CD4-positive, alpha-beta T cell treated with Interleukin-17A for 1 hour (primary cell): ENCODE data around the gene SI.
"Not testable (repeated sequence)": the region's sequence is repeated elsewhere in the genome, so short reads cannot be mapped to it uniquely, and the experiment has no call there.

Experiments used
- DNase-seq: peaks from one replicate; pipeline ENCODE4 v3.0.0-alpha.2; 2020

The SI gene

DNA sequence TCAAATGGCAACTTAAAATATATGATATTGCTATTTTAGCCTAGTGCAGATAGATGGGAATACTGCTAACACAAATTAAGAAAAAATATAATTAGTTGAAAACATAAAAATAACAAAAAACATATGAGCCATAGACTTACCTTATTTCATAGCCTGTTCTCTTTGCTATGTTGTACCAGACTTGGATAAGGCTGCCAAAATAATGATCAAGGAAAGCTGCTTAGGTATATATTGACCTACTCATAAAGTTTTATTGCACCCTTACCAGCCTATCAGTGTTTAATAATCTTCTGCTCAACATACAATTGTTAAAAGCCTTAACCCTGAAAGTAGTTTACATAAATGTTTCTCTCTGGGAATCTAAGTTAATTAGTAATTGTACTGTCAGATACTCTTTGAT, at the start of gene SI:
SI (minus strand) TSS at position 204 of the 400 bp plus-strand sequence. CDS start 2,484 bp downstream, outside the sequence.
- DNase-seq, result no peak

DNA sequence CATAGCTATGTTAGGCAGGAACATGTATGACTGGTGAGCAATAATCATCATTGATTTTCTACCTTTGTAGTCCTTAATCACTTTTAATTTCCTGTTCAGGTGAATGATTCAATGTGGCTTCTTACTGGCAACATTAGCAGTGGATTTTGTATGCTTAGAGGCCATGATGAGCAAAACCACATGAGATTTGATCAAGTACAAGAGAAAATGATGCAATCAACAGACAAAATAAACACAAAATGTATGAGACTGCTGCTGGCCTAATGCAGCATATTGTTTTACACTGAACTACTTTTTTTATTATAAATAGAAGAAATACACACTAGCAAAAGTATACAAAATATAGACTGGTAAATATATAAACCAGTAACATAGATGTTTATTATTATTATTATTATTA, 47.5 kb upstream of the SI start:
- DNase-seq, result no peak

DNA sequence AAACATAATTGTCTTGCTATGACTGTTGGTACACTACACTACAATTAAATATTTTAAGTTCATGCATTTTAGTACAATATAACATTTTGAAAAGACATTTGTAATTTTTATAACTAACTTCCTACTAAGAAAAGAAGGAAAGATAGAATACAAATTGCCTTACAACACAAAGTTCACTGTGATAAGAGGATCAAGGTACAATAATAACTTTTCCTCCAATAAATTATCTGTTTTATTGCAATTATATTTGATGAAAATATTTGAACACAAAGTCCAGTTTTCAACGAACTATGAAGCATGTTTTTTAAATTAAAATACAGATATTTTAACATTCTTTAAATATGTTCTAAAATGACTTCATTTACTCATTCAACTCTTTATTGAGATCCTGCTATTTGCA, 33.1 kb upstream of the SI start:
- no peak for DNase-seq

DNA sequence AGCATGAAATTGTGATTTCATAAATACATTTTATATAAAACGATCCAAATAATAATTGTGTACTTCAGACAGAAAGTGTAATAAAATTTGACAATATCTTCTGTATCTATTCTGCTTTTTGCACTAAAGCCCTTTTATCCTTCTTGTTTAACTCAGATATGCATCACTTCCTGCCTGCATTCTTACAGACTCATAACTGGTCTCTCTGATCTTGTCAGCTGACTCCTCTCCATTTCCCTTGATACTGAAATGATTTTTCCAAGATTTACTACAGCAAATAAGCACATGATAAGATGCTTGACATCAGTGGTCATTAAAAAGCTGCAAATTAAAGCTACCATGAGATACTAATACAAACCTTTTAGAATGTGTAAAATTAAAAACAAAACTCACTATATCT, 25.3 kb upstream of the SI start:
- DNase-seq, result no peak

DNA sequence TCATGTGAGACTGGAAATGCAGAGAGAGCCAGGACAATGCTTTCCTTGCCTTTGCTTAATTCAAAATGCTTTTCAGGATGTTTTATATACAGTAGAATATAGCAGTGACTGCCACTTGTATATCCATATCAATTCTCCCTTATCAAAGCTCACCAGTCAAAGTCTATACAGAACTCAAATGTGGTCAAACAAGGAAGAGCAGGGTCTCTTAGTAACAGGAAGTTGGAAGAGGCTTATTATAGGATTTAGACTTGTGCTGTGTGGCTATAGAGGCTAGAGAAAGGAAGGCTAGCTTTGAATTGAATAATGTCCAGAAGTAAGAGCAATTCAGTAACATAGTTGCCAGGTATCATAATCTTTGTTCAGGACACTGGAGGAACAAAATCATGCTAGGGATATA, 4.4 kb upstream of the SI start:
- no peak for DNase-seq

DNA sequence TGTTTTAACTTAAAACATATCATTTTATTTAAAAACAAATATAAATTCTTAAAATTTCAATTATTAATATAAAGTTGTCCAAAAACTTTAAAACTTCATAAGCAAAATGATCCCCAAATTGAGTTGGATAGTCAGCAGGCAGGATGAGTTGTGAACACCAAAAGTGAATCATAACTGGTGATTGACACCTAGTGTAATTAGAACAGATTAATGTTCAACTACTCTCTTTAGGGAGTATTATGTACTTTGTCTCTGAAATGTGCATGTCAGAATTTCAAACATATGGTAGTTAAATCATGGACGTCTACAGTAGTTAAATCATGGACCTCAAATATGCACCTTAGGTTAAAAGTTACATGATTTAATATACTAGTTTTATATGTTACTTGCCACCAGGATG, 2.9 kb upstream of the SI start:
- no peak for DNase-seq

DNA sequence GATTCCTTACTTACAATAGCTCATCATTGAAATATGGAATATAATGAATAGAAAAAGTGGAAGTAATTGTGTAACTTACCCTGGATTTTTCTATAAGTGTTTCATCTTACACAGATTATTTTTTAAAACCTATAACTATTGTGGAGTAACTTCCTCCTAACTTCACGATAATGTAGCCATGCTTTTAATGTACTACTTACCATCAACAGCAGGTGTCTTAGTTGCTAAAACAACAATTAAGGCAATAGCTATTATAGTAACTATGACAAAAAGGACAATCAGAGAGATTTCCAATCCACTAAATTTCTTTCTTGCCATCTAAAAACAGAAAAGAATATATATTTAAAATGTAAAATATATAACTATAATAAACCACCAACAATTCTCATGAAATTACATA, 2.6 kb downstream of the SI start:
- DNase-seq, result no peak

DNA sequence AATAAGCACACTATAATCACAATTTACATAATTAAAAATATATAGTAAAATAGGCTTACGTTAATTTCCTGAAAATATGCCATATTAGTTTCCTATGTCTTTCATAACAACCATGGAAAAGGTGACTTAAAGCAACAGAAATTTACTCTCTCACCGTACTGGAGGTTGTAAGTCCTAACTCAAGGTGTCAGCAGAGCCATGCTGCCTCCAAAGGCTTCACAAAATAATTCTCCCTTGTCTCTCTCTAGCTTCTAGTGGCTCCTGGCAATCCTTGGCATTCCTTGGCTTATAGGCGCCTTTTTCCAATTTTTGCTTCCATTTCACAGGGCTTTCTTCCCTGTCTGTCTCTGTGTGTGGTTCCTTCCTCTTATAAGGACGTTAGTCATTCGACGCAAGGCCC, 7.6 kb downstream of the SI start:
- DNase-seq, result no peak

DNA sequence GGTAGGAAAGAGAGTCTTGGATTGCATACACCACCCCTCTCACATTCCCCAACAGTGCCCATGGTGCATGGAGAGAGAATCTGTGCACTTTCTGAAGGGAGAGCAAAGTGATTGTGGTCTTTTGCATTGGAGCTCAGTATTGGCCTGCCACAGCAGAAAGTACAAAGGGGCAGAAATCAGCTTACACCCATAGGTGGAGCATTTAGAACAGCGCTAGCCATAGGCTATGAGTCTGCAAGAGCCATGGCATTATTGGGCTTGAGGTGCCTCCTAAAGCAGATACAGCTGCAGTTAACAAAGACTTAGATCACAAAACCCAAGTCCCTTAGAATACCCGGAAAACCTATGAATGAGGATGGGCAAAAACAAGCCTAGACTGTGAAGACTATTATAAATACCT, 21.8 kb downstream of the SI start:
- DNase-seq, result no peak

DNA sequence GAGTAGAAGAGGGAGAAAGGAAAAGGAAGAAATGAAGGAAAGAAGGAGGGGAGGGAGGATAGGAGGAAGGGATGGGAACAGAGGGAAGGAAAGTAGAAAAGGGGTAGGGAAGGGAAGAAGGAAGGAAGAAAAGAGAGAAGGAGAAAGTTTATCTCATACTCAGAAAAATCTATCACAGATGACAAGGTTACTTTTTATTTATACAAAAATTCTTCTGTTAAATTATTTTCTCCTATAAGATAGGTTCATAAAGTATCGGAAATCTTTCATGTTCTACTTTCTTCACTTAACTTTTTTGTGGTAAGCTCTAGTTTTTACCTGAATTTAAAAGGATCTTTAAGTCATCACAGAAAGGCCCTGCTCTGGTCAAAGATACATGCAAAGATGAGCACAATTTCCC, 38.1 kb downstream of the SI start:
- DNase-seq, result no peak

DNA sequence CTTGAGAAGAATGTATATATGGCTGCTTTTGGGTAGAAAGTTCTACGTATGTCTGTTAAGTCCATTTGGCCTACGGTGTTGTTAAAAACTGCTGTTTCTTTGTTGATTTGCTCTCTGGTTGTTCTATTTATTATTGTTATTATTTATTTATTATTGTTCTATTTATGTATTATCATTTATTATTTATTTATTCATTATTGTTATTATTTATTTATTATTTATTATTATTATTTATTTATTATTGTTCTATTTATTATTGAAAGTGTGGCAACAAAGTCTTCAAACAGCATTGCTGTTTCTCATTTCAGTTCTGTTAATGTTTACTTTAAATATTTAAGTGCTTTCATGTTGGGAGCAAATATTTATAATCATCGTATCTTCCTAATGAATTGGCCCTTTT, 66.7 kb downstream of the SI start:
- no peak for DNase-seq

DNA sequence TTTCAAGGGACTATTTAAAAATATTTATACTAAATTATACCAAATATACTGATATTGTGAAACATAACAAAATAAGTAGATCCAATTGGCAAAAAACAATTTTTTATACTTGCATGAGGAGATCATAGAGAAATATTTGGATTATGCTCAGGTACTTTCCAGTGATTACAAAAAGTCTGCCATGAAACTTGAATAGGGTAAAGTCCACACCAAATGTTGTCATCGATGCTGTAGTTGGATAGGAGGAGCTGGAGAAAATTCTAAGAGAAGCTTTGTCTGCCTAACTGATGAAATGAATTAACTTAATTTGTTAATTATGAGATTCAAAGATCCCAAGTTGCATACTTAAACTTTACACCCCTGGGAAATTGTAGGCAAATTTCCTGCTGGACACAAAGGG, 93.3 kb downstream of the SI start:
- no peak for DNase-seq

DNA sequence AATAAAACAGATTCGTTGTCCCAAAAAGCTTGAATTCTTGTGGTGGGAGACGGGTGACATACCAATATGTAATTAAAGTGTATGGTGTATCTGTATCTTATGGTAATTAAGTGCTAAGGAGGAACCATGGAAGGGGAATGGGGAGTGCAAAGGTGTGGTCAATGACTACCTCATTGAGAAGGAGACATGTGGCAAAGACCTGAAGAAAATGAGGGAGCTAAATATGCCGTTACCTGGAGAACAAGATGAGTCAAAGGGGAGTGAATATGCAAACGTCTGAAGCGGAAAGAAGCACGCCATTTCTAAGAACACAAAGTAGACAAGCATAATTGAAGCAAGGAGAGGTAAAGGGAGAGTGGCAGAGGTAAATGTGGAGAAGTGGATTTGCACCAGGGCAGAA, 115.7 kb downstream of the SI start:
- DNase-seq, result no peak

DNA sequence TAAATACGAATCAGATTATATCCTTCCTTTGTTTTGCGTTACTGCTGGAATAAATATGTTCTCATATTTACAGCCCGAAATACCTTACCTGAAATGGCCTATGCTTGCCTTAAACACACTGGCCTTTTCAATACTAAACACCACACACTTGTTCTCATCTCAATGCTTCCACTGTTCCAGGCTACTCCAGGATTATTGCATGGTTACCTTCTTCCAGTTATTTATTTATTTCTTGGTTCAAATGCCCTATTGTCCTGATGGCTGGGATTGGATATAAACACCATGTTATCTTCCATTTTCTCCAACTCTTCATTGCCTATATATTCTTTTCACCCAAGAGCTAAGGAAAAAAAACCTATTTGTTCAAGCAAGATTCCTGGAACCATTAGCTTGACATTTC, 125.3 kb downstream of the SI start:
- no peak for DNase-seq

DNA sequence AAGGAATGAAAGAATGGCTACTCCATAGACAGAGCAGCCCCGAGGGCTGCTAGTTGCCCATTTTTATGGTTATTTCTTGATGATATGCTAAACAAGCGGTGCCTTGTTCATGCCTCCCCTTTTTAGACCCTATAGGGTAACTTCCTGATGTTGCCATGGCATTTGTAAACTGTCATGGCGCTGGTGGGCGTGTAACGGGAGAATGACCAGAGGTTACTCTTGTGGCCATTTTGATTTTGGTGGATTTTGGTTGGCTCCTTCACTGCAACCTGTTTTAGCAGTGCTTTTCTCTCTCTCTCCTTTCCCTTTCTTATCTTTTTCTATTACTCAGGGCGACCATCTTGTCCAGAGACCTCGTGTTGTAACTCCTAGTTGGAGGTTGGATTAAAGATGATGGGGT, 126.9 kb downstream of the SI start:
- DNase-seq, result not testable (repeated sequence)

DNA sequence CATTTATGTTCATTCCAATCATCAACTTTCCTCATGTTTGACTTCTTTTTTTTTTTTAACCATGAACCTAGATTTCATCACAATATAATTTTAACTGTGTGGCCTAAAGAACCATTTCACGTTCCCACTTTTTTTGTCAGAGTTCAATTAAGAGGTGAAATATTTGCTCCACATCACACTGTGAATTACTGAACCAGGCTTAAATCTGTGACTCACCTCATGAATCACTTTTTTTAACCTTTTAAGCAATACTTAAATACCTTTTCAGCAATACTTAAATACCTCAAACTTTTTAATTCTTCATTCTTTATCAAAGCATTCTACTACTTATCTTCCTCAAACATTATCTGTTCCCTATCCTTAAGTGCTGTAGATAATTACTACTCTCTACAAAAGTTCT, 137.6 kb downstream of the SI start:
- DNase-seq, result no peak

DNA sequence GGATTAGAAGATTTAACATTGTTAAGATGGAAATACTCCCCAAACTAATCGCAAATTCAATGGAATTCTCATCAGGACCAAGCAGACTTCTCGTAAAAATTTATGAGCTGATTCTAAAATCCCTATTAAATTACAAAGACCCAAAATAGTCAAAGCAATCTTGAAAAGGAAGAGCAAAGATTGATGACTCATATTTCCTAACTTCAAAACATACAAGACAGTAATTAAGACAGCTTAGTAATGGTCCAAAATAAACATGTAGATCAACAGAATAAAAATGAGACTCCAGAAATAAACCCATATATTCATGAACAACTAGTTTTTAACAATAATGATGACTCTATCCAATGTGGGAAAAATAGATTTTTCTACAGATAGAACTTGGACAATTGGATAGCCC, 148.7 kb downstream of the SI start:
- DNase-seq, result no peak
